ENCODE results near the gene GGT5.

- TF ChIP-seq CTCF (IDR thresholded peaks at IDR 0.05 in 4 of 5, conservative IDR thresholded peaks at IDR 0.05 in 1 of 5) (no peak), POLR2A (IDR thresholded peaks at IDR 0.05) (no peak)
These were observed 9.6 kb downstream of the GGT5 start for GRCh38 chr22:24235315-24235714.
